ENCODE results near the gene MAK.
"Not testable (repeated sequence)": the region's sequence is repeated elsewhere in the genome, so short reads cannot be mapped to it uniquely, and the experiment has no call there.

Gene MAK

GRCh38 chr6:10779076-10779475, 59.3 kb downstream of the MAK start:
- no peak for DNase-seq (ENCODE audit: low read depth)

- DNase-seq (ENCODE audit: low read depth): no peak
These were observed 60.1 kb downstream of the MAK start for GRCh38 chr6:10778230-10778629.

GRCh38 chr6:10771371-10771894, 66.9 kb downstream of the MAK start:
- no peak for DNase-seq (ENCODE audit: low read depth)

- no peak for DNase-seq (ENCODE audit: low read depth)
These were observed 68.9 kb downstream of the MAK start for GRCh38 chr6:10769419-10769818.

- DNase-seq (ENCODE audit: low read depth): no peak
These were observed 75.3 kb downstream of the MAK start for GRCh38 chr6:10763006-10763405.

- DNase-seq (ENCODE audit: low read depth): no peak
These were observed 78.4 kb downstream of the MAK start for GRCh38 chr6:10759884-10760329.

GRCh38 chr6:10759312-10759839, 79.0 kb downstream of the MAK start:
- DNase-seq (ENCODE audit: low read depth): no peak

- no peak for DNase-seq (ENCODE audit: low read depth)
These were observed 82.3 kb downstream of the MAK start for GRCh38 chr6:10756085-10756484.

- not testable (repeated sequence) for DNase-seq (ENCODE audit: low read depth)
These were observed 86.6 kb downstream of the MAK start for GRCh38 chr6:10751757-10752156.

GRCh38 chr6:10750568-10750967, 87.8 kb downstream of the MAK start:
- not testable (repeated sequence) for DNase-seq (ENCODE audit: low read depth)

- DNase-seq (ENCODE audit: low read depth): no peak
These were observed 88.6 kb downstream of the MAK start for GRCh38 chr6:10749734-10750133.

- DNase-seq (ENCODE audit: low read depth): peak; percentile 99
These were observed 90.9 kb downstream of the MAK start, which contains the start of gene TMEM14B for GRCh38 chr6:10747251-10747972. TMEM14B (plus strand) TSS chr6:10747805; CDS start chr6:10749246, 1,441 bp downstream.

- DNase-seq (ENCODE audit: low read depth): no peak
These were observed 91.5 kb downstream of the MAK start for GRCh38 chr6:10746915-10747250.

GRCh38 chr6:10745116-10745515, 93.2 kb downstream of the MAK start:
- no peak for DNase-seq (ENCODE audit: low read depth)

GRCh38 chr6:10743515-10743914, 94.8 kb downstream of the MAK start:
- no peak for DNase-seq (ENCODE audit: low read depth)

- DNase-seq (ENCODE audit: low read depth): no peak
These were observed 96.1 kb downstream of the MAK start for GRCh38 chr6:10742251-10742650.

GRCh38 chr6:10741643-10742042, 96.7 kb downstream of the MAK start:
- not testable (repeated sequence) for DNase-seq (ENCODE audit: low read depth)

- no peak for DNase-seq (ENCODE audit: low read depth)
These were observed 98.3 kb downstream of the MAK start for GRCh38 chr6:10740061-10740460.

GRCh38 chr6:10736731-10737130, 101.6 kb downstream of the MAK start:
- DNase-seq (ENCODE audit: low read depth): no peak

GRCh38 chr6:10733863-10734262, 104.5 kb downstream of the MAK start:
- no peak for DNase-seq (ENCODE audit: low read depth)

GRCh38 chr6:10733151-10733715, 105.1 kb downstream of the MAK start:
- DNase-seq (ENCODE audit: low read depth): no peak

- no peak for DNase-seq (ENCODE audit: low read depth)
These were observed 108.1 kb downstream of the MAK start for GRCh38 chr6:10730254-10730653.

GRCh38 chr6:10725716-10726115, 112.6 kb downstream of the MAK start:
- DNase-seq (ENCODE audit: low read depth): no peak

All from activated T-helper 1 cell treated with Interleukin-2 at 50 U/mL for 16 hours (primary cell).